HL-60 (cell line): ENCODE measurements around the gene IMMP2L.

Source experiments
- POLR2AphosphoS5 ChIP-seq: IDR thresholded peaks from 2 replicates; pipeline ENCODE4 v1.6.1; 2012; ENCODE audit warnings: low read depth
- TF ChIP-seq, protein P1 (sequence below): IDR thresholded peaks from one replicate; pipeline ENCODE4 v1.5.1; 2011; ENCODE audit warnings: low read length, control low read depth, inconsistent platforms; ENCODE audit not compliant: insufficient read depth

DNA sequence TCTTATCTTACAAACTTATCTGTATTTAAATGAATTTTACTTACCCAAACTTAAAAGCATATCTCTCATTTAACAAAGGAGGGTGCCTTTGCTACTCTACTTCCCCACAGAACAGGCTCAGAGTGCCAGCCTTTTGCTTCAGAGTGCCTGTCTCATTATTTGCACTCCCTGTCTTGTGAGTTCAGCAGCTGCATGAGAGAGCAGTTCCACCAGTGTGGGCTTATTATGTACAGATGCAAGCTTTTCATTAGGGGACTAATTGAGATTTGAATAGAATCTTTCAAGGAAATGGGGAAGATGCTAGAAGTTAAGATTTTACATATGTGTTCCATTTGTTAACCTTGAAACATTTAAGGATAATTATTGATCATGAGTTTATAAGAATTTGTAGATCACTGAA, 781.6 kb downstream of the IMMP2L start:
- TF ChIP-seq, protein P1, sequence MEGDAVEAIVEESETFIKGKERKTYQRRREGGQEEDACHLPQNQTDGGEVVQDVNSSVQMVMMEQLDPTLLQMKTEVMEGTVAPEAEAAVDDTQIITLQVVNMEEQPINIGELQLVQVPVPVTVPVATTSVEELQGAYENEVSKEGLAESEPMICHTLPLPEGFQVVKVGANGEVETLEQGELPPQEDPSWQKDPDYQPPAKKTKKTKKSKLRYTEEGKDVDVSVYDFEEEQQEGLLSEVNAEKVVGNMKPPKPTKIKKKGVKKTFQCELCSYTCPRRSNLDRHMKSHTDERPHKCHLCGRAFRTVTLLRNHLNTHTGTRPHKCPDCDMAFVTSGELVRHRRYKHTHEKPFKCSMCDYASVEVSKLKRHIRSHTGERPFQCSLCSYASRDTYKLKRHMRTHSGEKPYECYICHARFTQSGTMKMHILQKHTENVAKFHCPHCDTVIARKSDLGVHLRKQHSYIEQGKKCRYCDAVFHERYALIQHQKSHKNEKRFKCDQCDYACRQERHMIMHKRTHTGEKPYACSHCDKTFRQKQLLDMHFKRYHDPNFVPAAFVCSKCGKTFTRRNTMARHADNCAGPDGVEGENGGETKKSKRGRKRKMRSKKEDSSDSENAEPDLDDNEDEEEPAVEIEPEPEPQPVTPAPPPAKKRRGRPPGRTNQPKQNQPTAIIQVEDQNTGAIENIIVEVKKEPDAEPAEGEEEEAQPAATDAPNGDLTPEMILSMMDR: no peak
- no peak for TF ChIP-seq POLR2AphosphoS5
